Loucy (cell line): Measurements from ENCODE around the gene CCZ1.

Experiments
- CTCF ChIP-seq: fragments of 200-600 bp; sonication (generic); conservative IDR thresholded peaks from 2 replicates; pipeline ENCODE4 v1.5.1; 2014; ENCODE audit warnings: mild to moderate bottlenecking, antibody characterized with exemption, low read length
- EZH2phosphoT487 ChIP-seq: fragments of 200-600 bp; IDR thresholded peaks from 2 replicates; pipeline ENCODE4 v1.6.1; 2018; ENCODE audit warnings: antibody characterized with exemption, mild to moderate bottlenecking, moderate library complexity, borderline replicate concordance

- no peak for TF ChIP-seq CTCF
- no peak for TF ChIP-seq EZH2phosphoT487
Measured at GRCh38 chr7:5872326-5872725, 26.2 kb upstream of the CCZ1 start.
